SK-N-SH treated with all-trans-retinoic acid at 6 μM for 48 hours (cell line): Measurements from ENCODE around the gene OR56B4.

ENCODE experiments used
- ARNTL ChIP-seq: fragments of 450-650 bp; formaldehyde crosslinking; IDR thresholded peaks from 2 replicates; pipeline ENCODE4 v1.5.0; 2020; ENCODE audit warnings: low read depth, mild to moderate bottlenecking, moderate library complexity, borderline replicate concordance
- CSRNP3 ChIP-seq: fragments of 250-450 bp; sonication (Bioruptor Pico); IDR thresholded peaks from 2 replicates; pipeline ENCODE4 v1.5.1; 2021; ENCODE audit warnings: mild to moderate bottlenecking, moderate library complexity
- ESRRG ChIP-seq: fragments of 250-450 bp; sonication (Bioruptor Pico); IDR thresholded peaks from 2 replicates; pipeline ENCODE4 v1.6.1; 2021; ENCODE audit warnings: mild to moderate bottlenecking
- PATZ1 ChIP-seq: fragments of 250-450 bp; sonication (Bioruptor Pico); IDR thresholded peaks from 2 replicates; pipeline ENCODE4 v1.8.0; 2020; ENCODE audit warnings: mild to moderate bottlenecking, moderate library complexity, borderline replicate concordance
- TF ChIP-seq, protein P1 (sequence below): fragments of 250-450 bp; sonication (Bioruptor Pico); IDR thresholded peaks from 2 replicates; pipeline ENCODE4 v1.5.0; 2020; ENCODE audit warnings: mild to moderate bottlenecking, moderate library complexity
- TF ChIP-seq, protein P2 (sequence below): fragments of 250-450 bp; sonication (Bioruptor Pico); IDR thresholded peaks from 2 replicates; pipeline ENCODE4 v1.8.0; 2021; ENCODE audit warnings: low read depth, mild to moderate bottlenecking, moderate library complexity, borderline replicate concordance

- TF ChIP-seq PATZ1 (CRISPR knock-in tag) = no peak
- no peak for TF ChIP-seq ESRRG (CRISPR knock-in tag)
- TF ChIP-seq, protein P1, sequence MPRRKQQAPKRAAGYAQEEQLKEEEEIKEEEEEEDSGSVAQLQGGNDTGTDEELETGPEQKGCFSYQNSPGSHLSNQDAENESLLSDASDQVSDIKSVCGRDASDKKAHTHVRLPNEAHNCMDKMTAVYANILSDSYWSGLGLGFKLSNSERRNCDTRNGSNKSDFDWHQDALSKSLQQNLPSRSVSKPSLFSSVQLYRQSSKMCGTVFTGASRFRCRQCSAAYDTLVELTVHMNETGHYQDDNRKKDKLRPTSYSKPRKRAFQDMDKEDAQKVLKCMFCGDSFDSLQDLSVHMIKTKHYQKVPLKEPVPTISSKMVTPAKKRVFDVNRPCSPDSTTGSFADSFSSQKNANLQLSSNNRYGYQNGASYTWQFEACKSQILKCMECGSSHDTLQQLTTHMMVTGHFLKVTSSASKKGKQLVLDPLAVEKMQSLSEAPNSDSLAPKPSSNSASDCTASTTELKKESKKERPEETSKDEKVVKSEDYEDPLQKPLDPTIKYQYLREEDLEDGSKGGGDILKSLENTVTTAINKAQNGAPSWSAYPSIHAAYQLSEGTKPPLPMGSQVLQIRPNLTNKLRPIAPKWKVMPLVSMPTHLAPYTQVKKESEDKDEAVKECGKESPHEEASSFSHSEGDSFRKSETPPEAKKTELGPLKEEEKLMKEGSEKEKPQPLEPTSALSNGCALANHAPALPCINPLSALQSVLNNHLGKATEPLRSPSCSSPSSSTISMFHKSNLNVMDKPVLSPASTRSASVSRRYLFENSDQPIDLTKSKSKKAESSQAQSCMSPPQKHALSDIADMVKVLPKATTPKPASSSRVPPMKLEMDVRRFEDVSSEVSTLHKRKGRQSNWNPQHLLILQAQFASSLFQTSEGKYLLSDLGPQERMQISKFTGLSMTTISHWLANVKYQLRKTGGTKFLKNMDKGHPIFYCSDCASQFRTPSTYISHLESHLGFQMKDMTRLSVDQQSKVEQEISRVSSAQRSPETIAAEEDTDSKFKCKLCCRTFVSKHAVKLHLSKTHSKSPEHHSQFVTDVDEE (CRISPR knock-in tag) = no peak
- no peak for TF ChIP-seq CSRNP3 (CRISPR knock-in tag)
- TF ChIP-seq ARNTL (CRISPR knock-in tag) = no peak
- TF ChIP-seq, protein P2, sequence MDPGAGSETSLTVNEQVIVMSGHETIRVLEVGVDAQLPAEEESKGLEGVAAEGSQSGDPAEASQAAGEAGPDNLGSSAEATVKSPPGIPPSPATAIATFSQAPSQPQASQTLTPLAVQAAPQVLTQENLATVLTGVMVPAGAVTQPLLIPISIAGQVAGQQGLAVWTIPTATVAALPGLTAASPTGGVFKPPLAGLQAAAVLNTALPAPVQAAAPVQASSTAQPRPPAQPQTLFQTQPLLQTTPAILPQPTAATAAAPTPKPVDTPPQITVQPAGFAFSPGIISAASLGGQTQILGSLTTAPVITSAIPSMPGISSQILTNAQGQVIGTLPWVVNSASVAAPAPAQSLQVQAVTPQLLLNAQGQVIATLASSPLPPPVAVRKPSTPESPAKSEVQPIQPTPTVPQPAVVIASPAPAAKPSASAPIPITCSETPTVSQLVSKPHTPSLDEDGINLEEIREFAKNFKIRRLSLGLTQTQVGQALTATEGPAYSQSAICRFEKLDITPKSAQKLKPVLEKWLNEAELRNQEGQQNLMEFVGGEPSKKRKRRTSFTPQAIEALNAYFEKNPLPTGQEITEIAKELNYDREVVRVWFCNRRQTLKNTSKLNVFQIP (CRISPR knock-in tag) = no peak
Observed at GRCh38 chr11:6061475-6061874, 46.0 kb upstream of the OR56B4 start.
